Measurements from ENCODE around the gene PCOLCE2. TPM values are rescaled to one million over a fixed set of nuclear protein-coding genes. Genes with fewer than 3 reads are reported as not detected.

The PCOLCE2 gene
- total RNA-seq, 1 donor from 2014 or later, result 4.2 TPM

GRCh38 chr3:142839831-142840230, 49.1 kb downstream of the PCOLCE2 start:
- no peak overlapping the region for H3K27ac Mint-ChIP-seq
- no peak overlapping the region for H3K4me3 Mint-ChIP-seq
- H3K27me3 Mint-ChIP-seq (ENCODE audit: low read depth), result no peaks in the 10 kb centered on the region
- H3K9me3 Mint-ChIP-seq, result peaks cover 6% of the 10 kb centered on the region
- no peaks in the 10 kb centered on the region for H3K4me1 Mint-ChIP-seq
- TF ChIP-seq CTCF (IDR thresholded peaks at IDR 0.05; ENCODE audit: unreplicated experiment), result no peak
- no peak for DNase-seq (ENCODE audit: low spot score in 2 of 2, unreplicated experiment in 2 of 2)
- no peaks in the 10 kb centered on the region for H3K36me3 Mint-ChIP-seq

GRCh38 chr3:142837526-142837925, 51.4 kb downstream of the PCOLCE2 start:
- no peaks in the 10 kb centered on the region for H3K36me3 Mint-ChIP-seq
- no peaks in the 10 kb centered on the region for H3K4me1 Mint-ChIP-seq
- H3K9me3 Mint-ChIP-seq, result peaks cover 6% of the 10 kb centered on the region
- H3K4me3 Mint-ChIP-seq, result no peak overlapping the region
- H3K27ac Mint-ChIP-seq, result no peak overlapping the region
- no peak for TF ChIP-seq CTCF (IDR thresholded peaks at IDR 0.05; ENCODE audit: unreplicated experiment)
- H3K27me3 Mint-ChIP-seq (ENCODE audit: low read depth), result no peaks in the 10 kb centered on the region
- DNase-seq (ENCODE audit: low spot score in 2 of 2, unreplicated experiment in 2 of 2), result no peak

GRCh38 chr3:142828703-142829305, 60.1 kb downstream of the PCOLCE2 start:
- Mint-ChIP-seq H3K27me3 (ENCODE audit: low read depth) (no peaks in the 10 kb centered on the region), H3K4me1 (no peaks in the 10 kb centered on the region), H3K9me3 (no peaks in the 10 kb centered on the region), H3K27ac (no peak overlapping the region), H3K4me3 (no peak overlapping the region), H3K36me3 (no peaks in the 10 kb centered on the region)
- peak; percentile 83 for TF ChIP-seq CTCF (IDR thresholded peaks at IDR 0.05; ENCODE audit: unreplicated experiment)
- peak; percentile 47 to 86 for DNase-seq (ENCODE audit: low spot score in 2 of 2, unreplicated experiment in 2 of 2)

GRCh38 chr3:142819179-142819578, 69.7 kb downstream of the PCOLCE2 start:
- H3K9me3 Mint-ChIP-seq, result no peaks in the 10 kb centered on the region
- H3K4me1 Mint-ChIP-seq, result peaks cover 3% of the 10 kb centered on the region
- no peak for DNase-seq (ENCODE audit: low spot score in 2 of 2, unreplicated experiment in 2 of 2)
- H3K36me3 Mint-ChIP-seq, result no peaks in the 10 kb centered on the region
- H3K27me3 Mint-ChIP-seq (ENCODE audit: low read depth), result no peaks in the 10 kb centered on the region
- no peak overlapping the region for H3K27ac Mint-ChIP-seq
- no peak overlapping the region for H3K4me3 Mint-ChIP-seq
- TF ChIP-seq CTCF (IDR thresholded peaks at IDR 0.05; ENCODE audit: unreplicated experiment), result no peak

- DNase-seq (ENCODE audit: low spot score in 2 of 2, unreplicated experiment in 2 of 2), result no peak
- Mint-ChIP-seq H3K4me1 (peaks cover 3% of the 10 kb centered on the region), H3K9me3 (no peaks in the 10 kb centered on the region), H3K4me3 (no peak overlapping the region), H3K27me3 (ENCODE audit: low read depth) (no peaks in the 10 kb centered on the region), H3K27ac (no peak overlapping the region), H3K36me3 (no peaks in the 10 kb centered on the region)
- TF ChIP-seq CTCF (IDR thresholded peaks at IDR 0.05; ENCODE audit: unreplicated experiment), result no peak
Observed at GRCh38 chr3:142818651-142819050, 70.2 kb downstream of the PCOLCE2 start.

- no peaks in the 10 kb centered on the region for H3K36me3 Mint-ChIP-seq
- no peaks in the 10 kb centered on the region for H3K4me1 Mint-ChIP-seq
- no peaks in the 10 kb centered on the region for H3K27me3 Mint-ChIP-seq (ENCODE audit: low read depth)
- DNase-seq (ENCODE audit: low spot score in 2 of 2, unreplicated experiment in 2 of 2), result no peak
- no peak overlapping the region for H3K27ac Mint-ChIP-seq
- no peak overlapping the region for H3K4me3 Mint-ChIP-seq
- H3K9me3 Mint-ChIP-seq, result no peaks in the 10 kb centered on the region
- no peak for TF ChIP-seq CTCF (IDR thresholded peaks at IDR 0.05; ENCODE audit: unreplicated experiment)
Observed at GRCh38 chr3:142817897-142818296, 71.0 kb downstream of the PCOLCE2 start.

All from mesothelial cell of epicardium (in vitro differentiated cells).